Measurements from ENCODE around the gene OPALIN.

The OPALIN gene

DNA sequence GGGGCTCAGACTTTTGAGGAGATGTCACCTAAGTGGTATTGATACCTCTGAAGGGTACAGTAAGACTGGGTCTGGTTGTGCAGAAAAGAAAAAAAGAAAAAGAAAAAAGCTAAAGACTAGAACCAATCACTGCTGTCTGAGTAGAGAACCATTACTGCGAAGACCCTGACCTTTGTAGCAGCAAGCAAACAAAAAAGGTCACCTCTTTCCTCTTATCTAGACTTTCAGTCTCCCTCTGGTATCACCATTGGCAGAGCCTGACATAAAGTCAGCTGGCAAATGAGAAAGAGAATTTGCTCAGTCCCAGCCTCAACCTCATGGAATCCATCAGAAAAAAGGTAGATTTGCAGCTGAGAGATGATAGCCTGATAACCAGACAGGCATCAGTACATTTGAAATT lies 57.2 kb downstream of the OPALIN start:
- no peak for DNase-seq (ENCODE audit: low read depth in 2 of 3, low spot score in 2 of 3)

DNA sequence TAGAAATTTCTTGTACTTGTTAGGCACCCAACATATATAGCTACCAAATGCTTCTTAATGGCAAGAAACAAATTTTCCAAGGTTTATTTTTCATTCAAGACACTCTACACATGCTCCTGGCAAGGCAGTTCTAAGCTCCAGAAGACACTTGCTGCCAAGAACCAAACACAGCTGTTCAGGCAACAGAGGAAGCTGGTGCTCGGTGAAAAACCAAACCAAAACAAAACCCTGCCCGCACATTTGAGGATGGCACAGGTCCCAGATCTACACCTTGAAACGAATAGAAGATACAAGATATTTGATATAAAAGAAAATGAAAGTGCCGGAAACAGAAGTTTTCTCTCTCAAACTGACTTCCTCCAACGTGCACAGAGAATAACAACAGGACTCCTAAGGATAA lies 59.4 kb downstream of the OPALIN start:
- DNase-seq (ENCODE audit: low read depth in 2 of 3, low spot score in 2 of 3), result no peak

DNA sequence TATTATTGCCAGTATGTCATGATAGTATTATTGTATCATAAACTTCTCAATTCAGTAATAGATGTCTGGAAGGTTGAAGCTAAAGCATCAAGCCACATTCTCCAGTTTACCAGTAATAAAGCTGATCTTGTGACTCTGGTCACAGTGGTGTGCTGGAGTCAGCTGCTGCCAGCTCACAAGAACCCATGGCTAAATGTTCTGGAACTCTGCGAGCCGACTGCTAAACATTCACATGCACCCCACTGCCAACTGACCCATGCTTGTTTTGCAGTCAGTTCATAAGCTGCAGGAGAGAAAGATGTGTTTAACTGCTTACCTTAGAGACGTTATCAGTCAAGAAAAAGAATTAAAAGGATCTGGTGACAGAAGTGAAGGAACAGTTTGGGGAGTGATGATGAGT lies 60.4 kb downstream of the OPALIN start:
- no peak for DNase-seq (ENCODE audit: low read depth in 2 of 3, low spot score in 2 of 3)

- DNase-seq (ENCODE audit: low read depth in 2 of 3, low spot score in 2 of 3), result no peak
These were observed 61.3 kb downstream of the OPALIN start for GRCh38 chr10:96297486-96297885.

- DNase-seq (ENCODE audit: low read depth in 2 of 3, low spot score in 2 of 3), result no peak
These were observed 63.3 kb downstream of the OPALIN start for GRCh38 chr10:96295475-96295874.
